K562 (cell line): ENCODE results near the gene DOK7. TPM values are rescaled to one million over a fixed set of nuclear protein-coding genes. Genes with fewer than 3 reads are reported as not detected.

ENCODE experiments used
- ATAC-seq: fragments of 200-7000 bp; cut with Tn5 transposase; 3 replicates; pipeline ENCODE4 v1.9.1; 2020; ENCODE audit warnings: moderate library complexity
- BruUV-seq: library from RNA; stranded (reverse); fragments of 400-500 nt; replicated peaks from 2 replicates; lab custom pipeline; 2021; lab: Mats Ljungman, UMichigan
- CTCF ChIA-PET: fragments of 300-600 bp; formaldehyde crosslinking; extraction: SDS; loops from one replicate; lab custom pipeline; 2021; ENCODE audit warnings: low intra/inter-chr PET ratio; lab: Yijun Ruan, JAX
- POLR2A ChIA-PET: fragments of 300-600, 350-650 bp; sonication (Branson Sonifier 250); formaldehyde crosslinking; extraction: SDS; loops from one replicate; lab custom pipeline; 2021; ENCODE audit warnings: antibody characterized with exemption, inconsistent platforms; lab: Yijun Ruan, JAX
- DNase-seq, 4 experiments: peaks; one replicate each; pipeline versions ENCODE4 v3.0.0 to v3.0.0-alpha.2; 2011 to 2018; ENCODE audit warnings: low spot score in 3 of 4, mixed read lengths in 3 of 4; ENCODE audit errors: extremely low read depth in 1 of 4
- FAIRE-seq: peaks from 2 replicates; lab custom pipeline; 2011; peaks lifted over from hg19 to GRCh38; lab: Jason Lieb, UNC
- H2AFZ ChIP-seq: 2 replicates; pipeline ENCODE4 v1.6.0; 2011; ENCODE audit warnings: low read depth, low read length, control low read depth, inconsistent platforms
- H3K27ac ChIP-seq: fragments of 200-600 bp; 3 replicates; pipeline ENCODE4 v1.8.0; 2011; ENCODE audit warnings: low read depth, mild to moderate bottlenecking, control low read depth, inconsistent platforms, low read length, moderate library complexity, mixed read lengths; ENCODE audit errors: extremely low read depth
- H3K27me3 ChIP-seq, 2 experiments: fragments of 300-600 bp in 1 of 2; 2 replicates in 1 of 2; 3 replicates in 1 of 2; pipeline versions ENCODE4 v1.6.0 to v1.8.0; 2011; ENCODE audit warnings: inconsistent platforms in 2 of 2, low read length in 2 of 2, mild to moderate bottlenecking in 1 of 2, mixed read lengths in 1 of 2, moderate library complexity in 1 of 2; ENCODE audit not compliant: control insufficient read depth in 2 of 2, insufficient read depth in 2 of 2
- H3K36me3 ChIP-seq: fragments of 300-600 bp; 3 replicates; pipeline ENCODE4 v1.8.0; 2011; ENCODE audit warnings: mild to moderate bottlenecking, low read length, inconsistent platforms; ENCODE audit not compliant: control insufficient read depth, insufficient read depth
- H3K4me1 ChIP-seq, 2 experiments: fragments of 200-600 bp in 1 of 2; replicated peaks in 1 of 2; 2 replicates in 1 of 2; 3 replicates in 1 of 2; pipeline versions ENCODE4 v1.5.1 to v1.8.0; 2011; ENCODE audit warnings: inconsistent platforms in 2 of 2, low read length in 2 of 2, mild to moderate bottlenecking in 1 of 2, mixed read lengths in 1 of 2, moderate library complexity in 1 of 2; ENCODE audit not compliant: control insufficient read depth in 2 of 2, insufficient read depth in 2 of 2
- H3K4me2 ChIP-seq: 2 replicates; pipeline ENCODE4 v1.6.1; 2011; ENCODE audit warnings: low read length, control low read depth, inconsistent platforms, mixed read lengths; ENCODE audit not compliant: insufficient read depth
- H3K4me3 ChIP-seq: fragments of 200-600 bp; sonication (generic), shearing (Covaris generic); 2 replicates; pipeline ENCODE4 v1.5.1; 2016; ENCODE audit warnings: control low read depth, inconsistent platforms
- H3K79me2 ChIP-seq: fragments of 200-600 bp; 3 replicates; pipeline ENCODE4 v1.8.0; 2011; ENCODE audit warnings: low read length, inconsistent platforms; ENCODE audit not compliant: control insufficient read depth, insufficient read depth
- H3K9ac ChIP-seq, 2 experiments: 2 replicates each; pipeline versions ENCODE4 v1.6.0 to v1.6.1; 2011; ENCODE audit warnings: low read depth in 2 of 2, low read length in 2 of 2, control low read depth in 1 of 2, inconsistent platforms in 1 of 2, mild to moderate bottlenecking in 1 of 2, mixed read lengths in 1 of 2; ENCODE audit not compliant: insufficient read depth in 1 of 2
- H3K9me1 ChIP-seq: one replicate; pipeline ENCODE4 v1.6.0; 2011; ENCODE audit warnings: inconsistent platforms, mild to moderate bottlenecking, low read length, moderate library complexity; ENCODE audit not compliant: control insufficient read depth, insufficient read depth
- H3K9me3 ChIP-seq: replicated peaks from 2 replicates; pipeline ENCODE4 v1.5.1; 2011; ENCODE audit warnings: low read depth, low read length, inconsistent platforms; ENCODE audit not compliant: control insufficient read depth, insufficient read depth
- H4K20me1 ChIP-seq: replicated peaks from 2 replicates; pipeline ENCODE4 v1.6.1; 2011; ENCODE audit warnings: low read length, inconsistent platforms, mixed read lengths; ENCODE audit not compliant: control insufficient read depth, insufficient read depth
- ARID3A ChIP-seq: IDR thresholded peaks from 2 replicates; pipeline ENCODE4 v1.6.1; 2012; ENCODE audit warnings: low read depth, low read length, improper control_type of control experiment, borderline replicate concordance
- CEBPZ ChIP-seq: fragments of 150-350 bp; IDR thresholded peaks from 2 replicates; pipeline ENCODE4 v1.6.1; 2014; ENCODE audit warnings: low read depth, mild to moderate bottlenecking, low read length, borderline replicate concordance
- GABPB2 ChIP-seq: fragments of 250-450 bp; sonication (Bioruptor Pico); conservative IDR thresholded peaks from 2 replicates; pipeline ENCODE4 v1.5.1; 2021; ENCODE audit warnings: mild to moderate bottlenecking
- HNRNPUL1 ChIP-seq: fragments of 200-400 bp; formaldehyde crosslinking; IDR thresholded peaks from 2 replicates; pipeline ENCODE4 v1.6.1; 2017; ENCODE audit warnings: low read length
- KDM2B ChIP-seq: fragments of 250-450 bp; sonication (Bioruptor Pico); IDR thresholded peaks from 2 replicates; pipeline ENCODE4 v1.8.0; 2021; ENCODE audit warnings: mild to moderate bottlenecking, moderate library complexity
- KLF1 ChIP-seq: fragments of 450-650 bp; IDR thresholded peaks from 2 replicates; pipeline ENCODE4 v1.6.1; 2016; ENCODE audit warnings: missing genetic modification characterization, missing compliant biosample characterization
- MITF ChIP-seq: IDR thresholded peaks from 2 replicates; pipeline ENCODE4 v1.6.1; 2014; ENCODE audit warnings: antibody characterized with exemption
- MXD1 ChIP-seq: fragments of 250-450 bp; sonication (Bioruptor Pico); IDR thresholded peaks from 2 replicates; pipeline ENCODE4 v1.8.0; 2021; ENCODE audit warnings: borderline replicate concordance, mild to moderate bottlenecking, moderate library complexity; ENCODE audit not compliant: poor library complexity, severe bottlenecking
- SP1 ChIP-seq: sonication (generic); formaldehyde crosslinking; IDR thresholded peaks from 2 replicates; pipeline ENCODE4 v1.8.1; 2022; ENCODE audit warnings: mild to moderate bottlenecking, missing genetic modification reagents
- SRSF1 ChIP-seq: fragments of 200-400 bp; formaldehyde crosslinking; IDR thresholded peaks from 2 replicates; pipeline ENCODE4 v1.6.1; 2017; ENCODE audit warnings: mild to moderate bottlenecking, low read depth, low read length, moderate library complexity
- STAG1 ChIP-seq: sonication (generic); formaldehyde crosslinking; IDR thresholded peaks from 2 replicates; pipeline ENCODE4 v1.5.0; 2020; ENCODE audit warnings: missing genetic modification reagents, borderline replicate concordance
- ZEB2 ChIP-seq: fragments of 450-650 bp; IDR thresholded peaks from 2 replicates; pipeline ENCODE4 v1.6.1; 2016
- WGBS: fragments of 100-300 bp; shearing (Covaris generic); methylation state at CpG from one replicate; pipeline ENCODE4 v1.1.6; 2016; ENCODE audit warnings: low coverage, mixed read lengths; ENCODE audit not compliant: insufficient coverage; ENCODE audit errors: missing lambda C conversion rate; 5-methylcytosine and 5-hydroxymethylcytosine counted together
- in situ Hi-C: fragments of 300-500 bp; cut with MboI; formaldehyde crosslinking; loops from 4 replicates; pipeline ENCODE4 v1.15.0; 2018; ENCODE audit warnings: inconsistent platforms, mixed read lengths
- intact Hi-C: fragments of 100-400 bp; cut with micrococcal nuclease; formaldehyde crosslinking; loops from 2 replicates; pipeline ENCODE4 v1.14.2; 2022
- polyA plus RNA-seq, 8 experiments: library from polyadenylated mRNA; depleted of rRNA in 4 of 8; stranded (reverse) in 5 of 8; unstranded in 3 of 8; fragments of >200 nt; fragmentation: Nextera tagmentation in 2 of 8; fragmentation: Illumina TruSeq in 1 of 8; extraction: Ambion mirVana in 2 of 8; extraction: Trizol in 1 of 8; gene quantifications; 2 replicates each; pipeline versions ENCODE4 v1.2.1 to v1.2.3, GENCODE V29; 2011 to 2014; ENCODE audit warnings: inconsistent platforms in 1 of 8, missing spikeins in 1 of 8
- total RNA-seq, 7 experiments: library from RNA; depleted of rRNA in 6 of 7; stranded (reverse); fragments of >200 nt in 6 of 7; fragmentation: Illumina TruSeq in 2 of 7; extraction: Trizol in 2 of 7; gene quantifications; 2 replicates each; pipeline versions ENCODE4 v1.2.1 to v1.2.3, GENCODE V29; 2011 to 2021; ENCODE audit warnings: low replicate concordance in 1 of 7

Gene DOK7
- total and polyA plus RNA-seq, 9 of the 15 experiments (the other 6 are each of a cell fraction or from before 2014, with no cell fraction given): not detected

- Histone ChIP-seq H3K4me2 (no peak overlapping the region), H3K27ac (no peak overlapping the region), H3K4me1 (peaks cover 0 to 33% of the 10 kb centered on the region in 2 experiments; a peak in 2 of 5 replicates), H3K9ac (peak overlapping the region in 1 of 2 experiments; percentile 17; a peak in 1 of 4 replicates), H3K9me1 (no peaks in the 10 kb centered on the region), H4K20me1 (peaks cover 4% of the 10 kb centered on the region; the same call in 1 of the 2 replicates), H3K9me3 (no peaks in the 10 kb centered on the region), H3K36me3 (no peaks in the 10 kb centered on the region), H2AFZ (no peak overlapping the region), H3K79me2 (no peaks in the 10 kb centered on the region), H3K27me3 (peaks cover 26 to 77% of the 10 kb centered on the region in 2 experiments; a peak in 4 of 5 replicates), H3K4me3 (no peak overlapping the region)
- TF ChIP-seq MXD1: no peak
- TF ChIP-seq KDM2B (CRISPR knock-in tag): no peak
- TF ChIP-seq MITF: no peak
- no peak for TF ChIP-seq HNRNPUL1
- TF ChIP-seq ARID3A: no peak
- TF ChIP-seq GABPB2 (CRISPR knock-in tag): no peak
- TF ChIP-seq STAG1 (CRISPR knock-in tag): no peak
- TF ChIP-seq SP1: no peak
- TF ChIP-seq SRSF1: no peak
- no peak for TF ChIP-seq KLF1
- no peak for TF ChIP-seq CEBPZ
- TF ChIP-seq ZEB2: no peak
- no peak for DNase-seq
- no TSS peak for BruUV-seq
- in situ Hi-C loops (no loop called here), intact Hi-C loops (no loop called here)
- POLR2A ChIA-PET: no interaction called here
- WGBS: 5% methylated on average over 25 of the region's 27 CpGs
- no peak for ATAC-seq
- CTCF ChIA-PET: no interaction called here
- FAIRE-seq: no peak
Measured at GRCh38 chr4:3476936-3477749, 14.0 kb downstream of the DOK7 start.
